GM12892 (cell line): ENCODE results near the gene FSTL3.

Experiments
- POLR2A ChIP-seq: IDR thresholded peaks from 2 replicates; pipeline ENCODE4 v1.6.1; 2011; ENCODE audit warnings: low read depth, low read length, control low read depth
- POLR2AphosphoS5 ChIP-seq: IDR thresholded peaks from 2 replicates; pipeline ENCODE4 v1.6.1; 2011; ENCODE audit warnings: low read depth, low read length, control low read depth

DNA sequence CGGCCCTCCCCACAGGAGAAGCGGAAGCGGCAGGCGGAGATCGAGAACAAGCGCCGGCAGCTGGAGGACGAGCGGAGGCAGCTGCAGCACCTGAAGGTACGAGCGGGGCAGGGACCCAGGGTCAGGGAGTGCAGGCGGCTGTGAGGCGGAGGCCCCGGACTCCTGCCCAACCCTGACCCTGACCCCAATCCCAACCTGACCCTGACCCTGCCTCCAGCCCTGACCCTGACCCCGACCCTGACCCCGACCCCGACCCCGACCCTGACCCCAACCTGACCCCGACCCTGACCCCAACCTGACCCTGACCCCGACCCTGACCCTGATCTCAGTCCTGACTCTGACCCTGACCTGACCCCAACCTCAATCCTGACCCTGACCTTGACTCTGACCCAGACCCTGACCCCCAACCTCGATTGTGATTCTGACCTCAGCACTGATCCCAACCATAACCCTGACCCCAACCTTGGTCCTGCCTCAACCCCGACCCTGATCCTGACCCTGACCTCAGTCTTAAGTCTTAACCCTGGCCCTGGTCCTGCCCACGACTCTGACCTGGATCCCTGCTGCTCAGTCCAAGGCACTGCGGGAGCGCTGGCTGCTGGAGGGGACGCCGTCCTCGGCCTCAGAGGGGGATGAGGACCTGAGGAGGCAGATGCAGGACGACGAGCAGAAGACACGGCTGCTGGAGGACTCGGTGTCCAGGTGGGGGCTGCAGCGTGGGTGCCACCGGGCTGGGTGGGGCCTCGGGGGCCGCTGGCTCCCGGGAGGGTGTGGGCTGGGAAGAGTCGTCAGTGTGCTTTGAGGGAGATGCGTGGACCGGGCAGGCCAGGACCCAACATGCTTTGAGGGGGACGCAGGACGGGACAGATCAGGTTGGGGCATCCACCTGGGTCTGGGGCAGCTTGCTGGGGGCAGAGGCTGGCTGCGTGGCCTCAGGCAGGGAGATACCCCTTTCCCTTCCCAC, 51.1 kb downstream of the FSTL3 start:
- TF ChIP-seq POLR2A, result no peak
- TF ChIP-seq POLR2AphosphoS5, result no peak
